ENCODE results near the gene VGLL4.
"Not testable (repeated sequence)": the region's sequence is repeated elsewhere in the genome, so short reads cannot be mapped to it uniquely, and the experiment has no call there.

VGLL4 gene

GRCh38 chr3:11582191-11582968 is 61.3 kb downstream of the VGLL4 start:
- DNase-seq: no peak

GRCh38 chr3:11581237-11582190 is 62.2 kb downstream of the VGLL4 start:
- DNase-seq: no peak

- no peak for DNase-seq
Observed at GRCh38 chr3:11580645-11581044, 63.1 kb downstream of the VGLL4 start.

GRCh38 chr3:11578169-11578568 is 65.5 kb downstream of the VGLL4 start:
- no peak for DNase-seq

- DNase-seq: no peak
Observed at GRCh38 chr3:11576453-11576852, 67.3 kb downstream of the VGLL4 start.

- no peak for DNase-seq
Observed at GRCh38 chr3:11575677-11576076, 68.0 kb downstream of the VGLL4 start.

- no peak for DNase-seq
Observed at GRCh38 chr3:11574981-11575669, 68.6 kb downstream of the VGLL4 start.

- DNase-seq: not testable (repeated sequence)
Observed at GRCh38 chr3:11572660-11573059, 71.1 kb downstream of the VGLL4 start.

- DNase-seq: no peak
Observed at GRCh38 chr3:11570789-11571495, 72.8 kb downstream of the VGLL4 start.

GRCh38 chr3:11570251-11570650 is 73.5 kb downstream of the VGLL4 start:
- no peak for DNase-seq

GRCh38 chr3:11569156-11569741 is 74.5 kb downstream of the VGLL4 start:
- DNase-seq: no peak

- DNase-seq: no peak
Observed at GRCh38 chr3:11568503-11569155, 75.1 kb downstream of the VGLL4 start.

GRCh38 chr3:11567516-11568467 is 75.9 kb downstream of the VGLL4 start:
- DNase-seq: no peak

- no peak for DNase-seq
Observed at GRCh38 chr3:11566916-11567315, 76.8 kb downstream of the VGLL4 start.

GRCh38 chr3:11566478-11566877 is 77.2 kb downstream of the VGLL4 start:
- no peak for DNase-seq

GRCh38 chr3:11565932-11566331 is 77.8 kb downstream of the VGLL4 start:
- no peak for DNase-seq

GRCh38 chr3:11565492-11565891 is 78.2 kb downstream of the VGLL4 start:
- DNase-seq: no peak

- DNase-seq: no peak
Observed at GRCh38 chr3:11565072-11565471, 78.6 kb downstream of the VGLL4 start.

- no peak for DNase-seq
Observed at GRCh38 chr3:11564577-11565001, 79.1 kb downstream of the VGLL4 start.

- no peak for DNase-seq
Observed at GRCh38 chr3:11563865-11564185, 79.9 kb downstream of the VGLL4 start.
